SK-N-SH treated with all-trans-retinoic acid at 6 μM for 48 hours (cell line): ENCODE measurements around the gene GAK.

Source experiments
- ATAC-seq: fragments of 200-7000 bp; cut with Tn5 transposase; 3 replicates; pipeline ENCODE4 v1.9.1; 2020; ENCODE audit warnings: mild to moderate bottlenecking, moderate library complexity
- BACH2 ChIP-seq: fragments of 250-450 bp; sonication (Bioruptor Pico); IDR thresholded peaks from 2 replicates; pipeline ENCODE4 v1.9.0; 2021; ENCODE audit warnings: mild to moderate bottlenecking, borderline replicate concordance
- CREB5 ChIP-seq: fragments of 250-450 bp; sonication (Bioruptor Pico); IDR thresholded peaks from 2 replicates; pipeline ENCODE4 v1.5.1; 2020; ENCODE audit warnings: low read depth, mild to moderate bottlenecking, moderate library complexity
- ESRRG ChIP-seq: fragments of 250-450 bp; sonication (Bioruptor Pico); IDR thresholded peaks from 2 replicates; pipeline ENCODE4 v1.6.1; 2021; ENCODE audit warnings: mild to moderate bottlenecking
- GLIS3 ChIP-seq: fragments of 250-450 bp; sonication (Bioruptor Pico); IDR thresholded peaks from 2 replicates; pipeline ENCODE4 v1.5.0; 2020; ENCODE audit warnings: mild to moderate bottlenecking, moderate library complexity
- ISL1 ChIP-seq: fragments of 250-450 bp; sonication (Bioruptor Pico); IDR thresholded peaks from 2 replicates; pipeline ENCODE4 v2.1.2; 2022; ENCODE audit warnings: mild to moderate bottlenecking, moderate library complexity
- OSR1 ChIP-seq: fragments of 250-450 bp; sonication (Bioruptor Pico); IDR thresholded peaks from 2 replicates; pipeline ENCODE4 v1.8.0; 2022; ENCODE audit warnings: moderate library complexity, mild to moderate bottlenecking, inconsistent platforms
- PATZ1 ChIP-seq: fragments of 250-450 bp; sonication (Bioruptor Pico); IDR thresholded peaks from 2 replicates; pipeline ENCODE4 v1.8.0; 2020; ENCODE audit warnings: mild to moderate bottlenecking, moderate library complexity, borderline replicate concordance
- POU6F1 ChIP-seq: fragments of 250-450 bp; sonication (Bioruptor Pico); IDR thresholded peaks from 2 replicates; pipeline ENCODE4 v1.8.0; 2021; ENCODE audit warnings: low read depth, mild to moderate bottlenecking, moderate library complexity, borderline replicate concordance
- PPARA ChIP-seq: fragments of 250-450 bp; sonication (Bioruptor Pico); IDR thresholded peaks from 2 replicates; pipeline ENCODE4 v1.5.0; 2020; ENCODE audit warnings: mild to moderate bottlenecking, borderline replicate concordance
- SNAI2 ChIP-seq: fragments of 250-450 bp; sonication (Bioruptor Pico); IDR thresholded peaks from 2 replicates; pipeline ENCODE4 v1.5.0; 2020; ENCODE audit warnings: mild to moderate bottlenecking, moderate library complexity
- TCF4 ChIP-seq: fragments of 250-450 bp; sonication (Bioruptor Pico); IDR thresholded peaks from 2 replicates; pipeline ENCODE4 v1.8.0; 2021; ENCODE audit warnings: mild to moderate bottlenecking, moderate library complexity, borderline replicate concordance
- TOX ChIP-seq: fragments of 250-450 bp; sonication (Bioruptor Pico); IDR thresholded peaks from 2 replicates; pipeline ENCODE4 v1.8.0; 2021; ENCODE audit warnings: mild to moderate bottlenecking, moderate library complexity, borderline replicate concordance
- TSHZ2 ChIP-seq: fragments of 250-450 bp; sonication (Bioruptor Pico); IDR thresholded peaks from 2 replicates; pipeline ENCODE4 v1.5.0; 2020; ENCODE audit warnings: mild to moderate bottlenecking, moderate library complexity
- ZFP30 ChIP-seq: fragments of 450-650 bp; formaldehyde crosslinking; IDR thresholded peaks from 2 replicates; pipeline ENCODE4 v1.5.0; 2022; ENCODE audit warnings: mild to moderate bottlenecking, moderate library complexity
- ZNF565 ChIP-seq: fragments of 450-650 bp; formaldehyde crosslinking; conservative IDR thresholded peaks from 2 replicates; pipeline ENCODE4 v1.5.0; 2020; ENCODE audit warnings: low read depth, mild to moderate bottlenecking, moderate library complexity
- ZNF70 ChIP-seq: fragments of 450-650 bp; formaldehyde crosslinking; IDR thresholded peaks from 2 replicates; pipeline ENCODE4 v1.5.0; 2020; ENCODE audit warnings: mild to moderate bottlenecking, moderate library complexity
- ZNF8 ChIP-seq: fragments of 450-650 bp; formaldehyde crosslinking; IDR thresholded peaks from 2 replicates; pipeline ENCODE4 v1.5.0; 2020; ENCODE audit warnings: mild to moderate bottlenecking, moderate library complexity

GAK gene

GRCh38 chr4:819401-820229, 112.5 kb downstream of the GAK start (continued):
- TF ChIP-seq BACH2 (CRISPR knock-in tag) = no peak
- TF ChIP-seq ESRRG (CRISPR knock-in tag) = no peak
- no peak for TF ChIP-seq ISL1 (CRISPR knock-in tag)
- TF ChIP-seq ZNF565 (CRISPR knock-in tag) = no peak
- TF ChIP-seq SNAI2 (CRISPR knock-in tag) = no peak
- TF ChIP-seq, all 23 proteins: peak for 0

GRCh38 chr4:818106-818921, 113.8 kb downstream of the GAK start:
- TF ChIP-seq CREB5 (CRISPR knock-in tag) = no peak
- ATAC-seq = no peak

GRCh38 chr4:815464-816146, 116.5 kb downstream of the GAK start:
- TF ChIP-seq OSR1 (CRISPR knock-in tag) (no peak), ZFP30 (CRISPR knock-in tag) (no peak), GLIS3 (CRISPR knock-in tag) (no peak), PPARA (no peak), CREB5 (CRISPR knock-in tag) (no peak), BACH2 (CRISPR knock-in tag) (no peak), TCF4 (CRISPR knock-in tag) (no peak), ZNF8 (CRISPR knock-in tag) (no peak), ZNF70 (CRISPR knock-in tag) (no peak), ZNF565 (CRISPR knock-in tag) (no peak), POU6F1 (CRISPR knock-in tag) (no peak), TOX (CRISPR knock-in tag) (no peak), TSHZ2 (CRISPR knock-in tag) (no peak), PATZ1 (CRISPR knock-in tag) (no peak)
- ATAC-seq = no peak
